Panc1 (cell line): ENCODE measurements around the gene SMAD6.

Experiments
- CTCF ChIP-seq: fragments of 450-650 bp; IDR thresholded peaks from 2 replicates; pipeline ENCODE4 v1.5.1; 2017; ENCODE audit warnings: mild to moderate bottlenecking
- POLR2AphosphoS5 ChIP-seq: IDR thresholded peaks from 2 replicates; pipeline ENCODE4 v1.6.1; 2012; ENCODE audit warnings: mild to moderate bottlenecking, low read depth, low read length, moderate library complexity
- TCF7L2 ChIP-seq: IDR thresholded peaks from 2 replicates; pipeline ENCODE4 v1.6.1; 2011; ENCODE audit warnings: mild to moderate bottlenecking, low read depth, low read length, inconsistent platforms

GRCh38 chr15:66652806-66653205 is 49.2 kb upstream of the SMAD6 start:
- TF ChIP-seq TCF7L2 (no peak), POLR2AphosphoS5 (no peak), CTCF (no peak)
